Measurements from ENCODE around the gene ILDR2.

Gene ILDR2

GRCh38 chr1:166980818-166981217 is 5.5 kb upstream of the ILDR2 start:
- Histone ChIP-seq H3K4me1 (ENCODE audit: insufficient read depth, poor library complexity, severe bottlenecking) (no peaks in the 10 kb centered on the region), H3K9me3 (ENCODE audit: severe bottlenecking) (no peaks in the 10 kb centered on the region), H3K27me3 (ENCODE audit: insufficient read depth, poor library complexity, severe bottlenecking) (peaks cover 21% of the 10 kb centered on the region), H3K27ac (ENCODE audit: poor library complexity, severe bottlenecking) (no peak overlapping the region), H3K36me3 (ENCODE audit: low read depth) (no peaks in the 10 kb centered on the region), H3K4me3 (ENCODE audit: severe bottlenecking) (no peak overlapping the region)
- DNase-seq (ENCODE audit: low spot score) (no peak), ATAC-seq (ENCODE audit: low read depth) (0 out of 3 replicates have a peak, but pooled peaks have one; percentile 23)
- TF ChIP-seq, protein P1, sequence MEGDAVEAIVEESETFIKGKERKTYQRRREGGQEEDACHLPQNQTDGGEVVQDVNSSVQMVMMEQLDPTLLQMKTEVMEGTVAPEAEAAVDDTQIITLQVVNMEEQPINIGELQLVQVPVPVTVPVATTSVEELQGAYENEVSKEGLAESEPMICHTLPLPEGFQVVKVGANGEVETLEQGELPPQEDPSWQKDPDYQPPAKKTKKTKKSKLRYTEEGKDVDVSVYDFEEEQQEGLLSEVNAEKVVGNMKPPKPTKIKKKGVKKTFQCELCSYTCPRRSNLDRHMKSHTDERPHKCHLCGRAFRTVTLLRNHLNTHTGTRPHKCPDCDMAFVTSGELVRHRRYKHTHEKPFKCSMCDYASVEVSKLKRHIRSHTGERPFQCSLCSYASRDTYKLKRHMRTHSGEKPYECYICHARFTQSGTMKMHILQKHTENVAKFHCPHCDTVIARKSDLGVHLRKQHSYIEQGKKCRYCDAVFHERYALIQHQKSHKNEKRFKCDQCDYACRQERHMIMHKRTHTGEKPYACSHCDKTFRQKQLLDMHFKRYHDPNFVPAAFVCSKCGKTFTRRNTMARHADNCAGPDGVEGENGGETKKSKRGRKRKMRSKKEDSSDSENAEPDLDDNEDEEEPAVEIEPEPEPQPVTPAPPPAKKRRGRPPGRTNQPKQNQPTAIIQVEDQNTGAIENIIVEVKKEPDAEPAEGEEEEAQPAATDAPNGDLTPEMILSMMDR (IDR thresholded peaks at IDR 0.05; ENCODE audit: poor library complexity, severe bottlenecking): no peak

GRCh38 chr1:166980383-166980782 is 5.0 kb upstream of the ILDR2 start:
- ATAC-seq (ENCODE audit: low read depth) (no peak), DNase-seq (ENCODE audit: low spot score) (no peak)
- Histone ChIP-seq H3K27me3 (ENCODE audit: insufficient read depth, poor library complexity, severe bottlenecking) (peaks cover 25% of the 10 kb centered on the region), H3K36me3 (ENCODE audit: low read depth) (no peaks in the 10 kb centered on the region), H3K27ac (ENCODE audit: poor library complexity, severe bottlenecking) (no peak overlapping the region), H3K4me1 (ENCODE audit: insufficient read depth, poor library complexity, severe bottlenecking) (no peaks in the 10 kb centered on the region), H3K4me3 (ENCODE audit: severe bottlenecking) (no peak overlapping the region), H3K9me3 (ENCODE audit: severe bottlenecking) (no peaks in the 10 kb centered on the region)
- TF ChIP-seq, protein P1 (IDR thresholded peaks at IDR 0.05; ENCODE audit: poor library complexity, severe bottlenecking): no peak

DNA sequence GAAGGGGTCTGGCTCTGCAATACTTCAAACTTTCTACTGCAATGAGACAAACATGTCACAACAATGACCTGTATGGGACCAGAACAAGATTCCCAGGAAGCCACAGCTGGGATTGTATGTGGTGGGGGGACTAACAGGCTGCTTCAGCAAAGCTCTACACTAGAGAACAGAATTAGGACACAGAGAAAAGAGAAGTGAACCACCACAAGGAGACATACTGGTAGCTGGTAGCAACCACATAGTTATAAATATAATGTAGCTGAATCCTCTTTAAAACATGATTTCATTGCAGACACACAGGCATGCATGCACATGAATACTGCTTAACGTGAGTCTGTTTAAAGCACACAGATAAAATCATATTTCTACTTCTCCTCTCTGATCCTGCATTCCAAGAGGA is 3.5 kb upstream of the ILDR2 start:
- TF ChIP-seq, protein P1 (IDR thresholded peaks at IDR 0.05; ENCODE audit: poor library complexity, severe bottlenecking): no peak
- Histone ChIP-seq H3K4me3 (ENCODE audit: severe bottlenecking) (no peak overlapping the region), H3K4me1 (ENCODE audit: insufficient read depth, poor library complexity, severe bottlenecking) (no peaks in the 10 kb centered on the region), H3K9me3 (ENCODE audit: severe bottlenecking) (no peaks in the 10 kb centered on the region), H3K36me3 (ENCODE audit: low read depth) (no peaks in the 10 kb centered on the region), H3K27me3 (ENCODE audit: insufficient read depth, poor library complexity, severe bottlenecking) (peaks cover 38% of the 10 kb centered on the region), H3K27ac (ENCODE audit: poor library complexity, severe bottlenecking) (no peak overlapping the region)
- no peak for DNase-seq (ENCODE audit: low spot score)
- no peak for ATAC-seq (ENCODE audit: low read depth)

DNA sequence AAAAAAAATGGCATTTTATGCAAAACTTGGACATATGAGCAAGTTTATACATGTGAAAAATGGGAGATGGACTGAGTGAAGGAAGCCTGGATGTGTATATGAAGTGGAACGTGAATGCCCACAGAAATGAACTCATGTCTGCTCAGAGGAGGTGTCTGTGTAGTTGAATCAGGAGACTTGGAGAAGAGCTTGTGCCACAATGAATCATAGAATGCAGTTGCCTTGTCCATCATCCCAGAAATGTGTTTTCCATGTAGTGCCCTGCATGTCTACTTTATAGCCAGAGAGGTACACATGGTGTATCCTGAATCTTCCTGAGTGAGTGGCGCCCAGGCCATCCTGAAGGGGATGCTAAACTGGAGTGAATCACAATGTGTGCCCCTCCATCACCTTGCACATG is 2.6 kb upstream of the ILDR2 start:
- TF ChIP-seq, protein P1 (IDR thresholded peaks at IDR 0.05; ENCODE audit: poor library complexity, severe bottlenecking): no peak

GRCh38 chr1:166974647-166975345 is 544 bp downstream of the ILDR2 start:
- Histone ChIP-seq H3K4me3 (ENCODE audit: severe bottlenecking) (peak overlapping the region; percentile 36), H3K36me3 (ENCODE audit: low read depth) (no peaks in the 10 kb centered on the region), H3K27ac (ENCODE audit: poor library complexity, severe bottlenecking) (no peak overlapping the region), H3K4me1 (ENCODE audit: insufficient read depth, poor library complexity, severe bottlenecking) (no peaks in the 10 kb centered on the region), H3K9me3 (ENCODE audit: severe bottlenecking) (no peaks in the 10 kb centered on the region), H3K27me3 (ENCODE audit: insufficient read depth, poor library complexity, severe bottlenecking) (peaks cover 63% of the 10 kb centered on the region)
- no peak for ATAC-seq (ENCODE audit: low read depth)
- no peak for DNase-seq (ENCODE audit: low spot score)
- TF ChIP-seq, protein P1 (IDR thresholded peaks at IDR 0.05; ENCODE audit: poor library complexity, severe bottlenecking): no peak

More for the DNA sequence above, 2.6 kb upstream of the ILDR2 start:
- Histone ChIP-seq H3K4me3 (ENCODE audit: severe bottlenecking) (no peak overlapping the region), H3K36me3 (ENCODE audit: low read depth) (no peaks in the 10 kb centered on the region), H3K27ac (ENCODE audit: poor library complexity, severe bottlenecking) (no peak overlapping the region), H3K4me1 (ENCODE audit: insufficient read depth, poor library complexity, severe bottlenecking) (no peaks in the 10 kb centered on the region), H3K27me3 (ENCODE audit: insufficient read depth, poor library complexity, severe bottlenecking) (peaks cover 47% of the 10 kb centered on the region), H3K9me3 (ENCODE audit: severe bottlenecking) (no peaks in the 10 kb centered on the region)
- ATAC-seq (ENCODE audit: low read depth): no peak
- no peak for DNase-seq (ENCODE audit: low spot score)
